Spinal cord (tissue), 10 donors: ENCODE results near the gene CDH3. TPM values are rescaled to one million over a fixed set of nuclear protein-coding genes. Genes with fewer than 3 reads are reported as not detected.
A peak's percentile ranks its signal among the peaks of the same experiment; 100 is the strongest.
"Not testable (repeated sequence)": the region's sequence is repeated elsewhere in the genome, so short reads cannot be mapped to it uniquely, and the experiment has no call there.

ENCODE experiments used
- DNase-seq, 6 donors: peaks; one replicate each; pipeline versions ENCODE4 v3.0.0 to v3.0.0-alpha.2; 2013 to 2015; ENCODE audit warnings: low spot score in 6 of 6, low read depth in 4 of 6
- H3K27ac ChIP-seq: one replicate; pipeline ENCODE4 v1.5.1; 2013; ENCODE audit warnings: low read depth, low read length, control low read depth
- H3K27me3 ChIP-seq: one replicate; pipeline ENCODE4 v1.6.1; 2013; ENCODE audit warnings: low read length; ENCODE audit not compliant: control insufficient read depth, insufficient read depth
- H3K36me3 ChIP-seq: one replicate; pipeline ENCODE4 v1.6.1; 2013; ENCODE audit warnings: low read length; ENCODE audit not compliant: control insufficient read depth, insufficient read depth
- H3K4me1 ChIP-seq: one replicate; pipeline ENCODE4 v1.6.1; 2013; ENCODE audit warnings: low read length; ENCODE audit not compliant: control insufficient read depth, insufficient read depth
- H3K4me3 ChIP-seq: one replicate; pipeline ENCODE4 v1.5.1; 2013; ENCODE audit warnings: low read depth, low read length, control low read depth
- H3K9me3 ChIP-seq: one replicate; pipeline ENCODE4 v1.6.1; 2013; ENCODE audit warnings: low read length; ENCODE audit not compliant: control insufficient read depth, insufficient read depth
- WGBS: methylation state at CpG from one replicate; pipeline ENCODE4 v1.1.5; 2013; ENCODE audit warnings: missing lambda C conversion rate; ENCODE audit not compliant: insufficient coverage; 5-methylcytosine and 5-hydroxymethylcytosine counted together
- polyA plus RNA-seq, 2 donors: library from polyadenylated mRNA; unstranded; fragments of 120-200 nt; gene quantifications; one replicate each; pipeline ENCODE4 v1.2.1, GENCODE V29; 2013; ENCODE audit not compliant: insufficient read length in 2 of 2
- total RNA-seq, 2 donors: library from RNA; depleted of rRNA in 1 of 2; stranded (reverse); fragments of 120-200 nt in 1 of 2; fragments of >200 nt in 1 of 2; gene quantifications; one replicate each; pipeline versions ENCODE4 v1.2.3 to v1.2.4, GENCODE V29; 2013 to 2014
- donor health status: healthy.

CDH3 gene
- total and polyA plus RNA-seq, 4 donors, result 9.3 to 29.5 (median 25.6) TPM

GRCh38 chr16:68711421-68712139 lies 66.5 kb downstream of the CDH3 start:
- no peaks in the 10 kb centered on the region for H3K9me3 ChIP-seq
- H3K27ac ChIP-seq, result no peak overlapping the region
- H3K4me1 ChIP-seq, result peaks cover 45% of the 10 kb centered on the region
- 73% methylated on average over 3 of the region's 14 CpGs for WGBS
- H3K36me3 ChIP-seq, result peaks cover 4% of the 10 kb centered on the region
- no peak for DNase-seq
- no peaks in the 10 kb centered on the region for H3K27me3 ChIP-seq
- H3K4me3 ChIP-seq, result no peak overlapping the region

- Histone ChIP-seq H3K27me3 (no peaks in the 10 kb centered on the region), H3K4me1 (peaks cover 31% of the 10 kb centered on the region), H3K4me3 (no peak overlapping the region), H3K36me3 (no peaks in the 10 kb centered on the region), H3K27ac (no peak overlapping the region), H3K9me3 (no peaks in the 10 kb centered on the region)
- 52% methylated on average over 5 of the region's 6 CpGs for WGBS
- DNase-seq, result no peak
Measured at GRCh38 chr16:68713361-68713760, 68.3 kb downstream of the CDH3 start.

DNA sequence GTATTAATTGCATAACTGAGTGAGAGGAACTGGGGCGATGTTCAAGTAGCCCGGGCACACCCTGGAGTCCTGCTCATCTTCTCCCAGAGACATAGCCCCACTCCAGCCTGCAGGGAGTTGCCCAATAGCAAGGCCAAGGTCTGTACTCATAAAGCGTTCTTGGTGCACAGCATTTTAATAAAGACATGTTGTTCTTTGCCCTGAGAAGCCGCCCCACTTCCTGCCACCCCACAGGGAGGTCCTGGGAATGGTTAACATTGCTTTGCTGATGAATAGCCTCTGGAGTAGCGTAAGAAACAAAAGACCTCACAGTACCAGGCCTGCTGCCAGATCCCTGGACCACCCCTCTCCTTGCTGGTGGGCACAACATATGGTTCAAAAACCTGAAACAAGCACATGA lies 70.4 kb downstream of the CDH3 start:
- Histone ChIP-seq H3K4me3 (no peak overlapping the region), H3K9me3 (no peaks in the 10 kb centered on the region)
- peak in 1 of 6 donors; percentile 67 for DNase-seq

DNA sequence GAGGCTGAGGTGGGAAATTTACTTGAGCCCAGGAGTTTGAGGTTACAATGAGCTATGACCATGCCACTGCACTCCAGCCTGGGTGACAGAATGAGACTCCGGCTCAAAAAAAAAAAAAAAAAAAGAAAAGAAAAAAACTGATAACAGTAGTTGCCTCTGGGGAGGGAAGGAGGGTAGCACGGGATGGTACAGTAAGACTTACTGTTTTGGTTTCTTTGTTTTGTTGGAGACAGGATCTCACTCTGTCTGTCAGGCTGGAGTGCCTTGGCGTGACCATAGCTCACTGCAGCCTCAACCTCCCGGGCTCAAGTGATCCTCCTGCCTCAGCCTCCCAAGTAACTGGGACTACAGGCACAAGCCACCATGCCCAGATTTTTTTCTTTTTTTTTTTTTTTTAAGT lies 71.4 kb downstream of the CDH3 start:
- not testable (repeated sequence) for H3K9me3 ChIP-seq
- 38% methylated on average over 2 of the region's 4 CpGs for WGBS

More for the DNA sequence above, 70.4 kb downstream of the CDH3 start:
- Histone ChIP-seq H3K27ac (no peak overlapping the region), H3K27me3 (no peaks in the 10 kb centered on the region), H3K36me3 (no peaks in the 10 kb centered on the region), H3K4me1 (peaks cover 31% of the 10 kb centered on the region)
- 50% methylated on average over 1 of the region's 5 CpGs for WGBS

GRCh38 chr16:68717684-68718083 lies 72.6 kb downstream of the CDH3 start:
- DNase-seq, result no peak
- Histone ChIP-seq H3K9me3 (no peaks in the 10 kb centered on the region), H3K4me1 (peaks cover 20% of the 10 kb centered on the region), H3K27me3 (no peaks in the 10 kb centered on the region), H3K27ac (no peak overlapping the region), H3K4me3 (no peak overlapping the region), H3K36me3 (no peaks in the 10 kb centered on the region)
- 82% methylated on average over 3 of the region's 4 CpGs for WGBS

More for the DNA sequence above, 71.4 kb downstream of the CDH3 start:
- H3K27ac ChIP-seq, H3K27me3 ChIP-seq, H3K4me3 ChIP-seq, H3K36me3 ChIP-seq, DNase-seq: not testable (repeated sequence)
- H3K4me1 ChIP-seq, result peaks cover 27% of the 10 kb centered on the region

- Histone ChIP-seq H3K27ac (no peak overlapping the region), H3K9me3 (no peaks in the 10 kb centered on the region), H3K4me3 (no peak overlapping the region), H3K36me3 (no peaks in the 10 kb centered on the region), H3K27me3 (no peaks in the 10 kb centered on the region), H3K4me1 (peaks cover 15% of the 10 kb centered on the region)
- no peak for DNase-seq
- WGBS, result 91% methylated on average over 6 of the region's 9 CpGs
Measured at GRCh38 chr16:68718590-68718989, 73.5 kb downstream of the CDH3 start.

- H3K27ac ChIP-seq, result no peak overlapping the region
- H3K4me1 ChIP-seq, result peaks cover 9% of the 10 kb centered on the region
- H3K36me3 ChIP-seq, result no peaks in the 10 kb centered on the region
- no peak for DNase-seq
- H3K27me3 ChIP-seq, result no peaks in the 10 kb centered on the region
- no peaks in the 10 kb centered on the region for H3K9me3 ChIP-seq
- no peak overlapping the region for H3K4me3 ChIP-seq
- no CpG with 5 or more reads among the region's 2 CpGs for WGBS
Measured at GRCh38 chr16:68719993-68720489, 74.9 kb downstream of the CDH3 start.

- no peaks in the 10 kb centered on the region for H3K27me3 ChIP-seq
- no peaks in the 10 kb centered on the region for H3K4me1 ChIP-seq
- no peak overlapping the region for H3K27ac ChIP-seq
- H3K36me3 ChIP-seq, result no peaks in the 10 kb centered on the region
- no peaks in the 10 kb centered on the region for H3K9me3 ChIP-seq
- WGBS, result 66% methylated on average over 7 of the region's 12 CpGs
- no peak overlapping the region for H3K4me3 ChIP-seq
- no peak for DNase-seq
Measured at GRCh38 chr16:68722119-68723024, 77.3 kb downstream of the CDH3 start.

DNA sequence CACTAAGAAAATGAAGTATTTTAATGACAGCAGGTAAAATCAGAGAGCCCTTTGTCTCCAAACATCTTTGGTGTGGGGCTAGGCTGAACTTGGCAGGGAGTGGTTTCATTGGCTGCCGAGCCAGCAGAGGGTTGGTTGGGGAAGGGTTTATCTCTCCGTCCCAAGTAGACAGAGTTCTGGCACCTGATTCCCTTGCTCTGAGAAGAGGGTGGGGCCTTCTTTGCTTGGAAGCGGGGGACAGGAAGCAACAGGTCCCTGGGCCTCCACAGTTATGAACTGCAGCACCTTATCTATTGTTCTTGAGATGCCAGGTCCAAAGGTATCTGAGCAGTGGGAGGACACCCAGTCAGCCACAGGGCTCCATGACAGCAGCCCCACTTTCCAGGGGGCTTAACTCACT lies 79.7 kb downstream of the CDH3 start:
- Histone ChIP-seq H3K27ac (no peak overlapping the region), H3K4me3 (no peak overlapping the region), H3K27me3 (no peaks in the 10 kb centered on the region), H3K4me1 (no peaks in the 10 kb centered on the region), H3K9me3 (no peaks in the 10 kb centered on the region), H3K36me3 (no peaks in the 10 kb centered on the region)
- DNase-seq, result no peak
- WGBS, result 33% methylated on average over 2 of the region's 3 CpGs
